GM21360 (cell line): ENCODE data around the gene HRG.
A peak's percentile ranks its signal among the peaks of the same experiment; 100 is the strongest.
"Not testable (repeated sequence)": the region's sequence is repeated elsewhere in the genome, so short reads cannot be mapped to it uniquely, and the experiment has no call there.

Experiments used
- ATAC-seq: cut with Tn5 transposase; IDR thresholded peaks from one replicate; pipeline ENCODE4 v1.9.1; 2021; ENCODE audit warnings: mild to moderate bottlenecking, moderate library complexity; ENCODE audit not compliant: unreplicated experiment

Gene HRG

GRCh38 chr3:186665625-186666188 is at the start of gene HRG:
Gene HRG, plus strand, starts transcription at chr3:186666014. Its CDS starts 18 bp downstream, at chr3:186666032.
- ATAC-seq = no peak

GRCh38 chr3:186616299-186616617 is 49.6 kb upstream of the HRG start:
- ATAC-seq = no peak

GRCh38 chr3:186617036-186617946 is 48.5 kb upstream of the HRG start:
- peak; percentile 85 for ATAC-seq

- ATAC-seq = no peak
Observed at GRCh38 chr3:186618318-186618938, 47.4 kb upstream of the HRG start.

DNA sequence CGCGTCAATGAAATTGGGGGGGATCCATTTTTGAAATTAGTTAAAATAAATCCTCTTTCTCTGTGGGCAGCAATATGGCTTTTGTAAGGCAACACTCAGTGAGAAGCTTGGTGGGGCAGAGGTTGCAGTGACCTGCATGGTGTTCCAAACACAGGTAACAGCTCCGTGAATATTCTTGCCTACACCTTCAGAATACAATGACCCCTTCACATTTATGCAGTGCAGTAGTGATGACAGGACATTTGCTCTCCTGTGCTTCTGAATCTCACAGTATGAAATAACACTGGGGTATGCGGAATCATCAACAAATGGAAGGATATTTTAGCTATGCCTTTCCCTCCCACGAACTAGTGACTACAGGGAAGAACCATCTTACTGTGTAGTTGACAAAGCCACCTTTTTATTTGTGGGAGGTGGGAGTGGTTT is 46.0 kb upstream of the HRG start:
- ATAC-seq = no peak

- no peak for ATAC-seq
Observed at GRCh38 chr3:186620213-186621092, 45.4 kb upstream of the HRG start.

- ATAC-seq = no peak
Observed at GRCh38 chr3:186621894-186622650, 43.7 kb upstream of the HRG start.

DNA sequence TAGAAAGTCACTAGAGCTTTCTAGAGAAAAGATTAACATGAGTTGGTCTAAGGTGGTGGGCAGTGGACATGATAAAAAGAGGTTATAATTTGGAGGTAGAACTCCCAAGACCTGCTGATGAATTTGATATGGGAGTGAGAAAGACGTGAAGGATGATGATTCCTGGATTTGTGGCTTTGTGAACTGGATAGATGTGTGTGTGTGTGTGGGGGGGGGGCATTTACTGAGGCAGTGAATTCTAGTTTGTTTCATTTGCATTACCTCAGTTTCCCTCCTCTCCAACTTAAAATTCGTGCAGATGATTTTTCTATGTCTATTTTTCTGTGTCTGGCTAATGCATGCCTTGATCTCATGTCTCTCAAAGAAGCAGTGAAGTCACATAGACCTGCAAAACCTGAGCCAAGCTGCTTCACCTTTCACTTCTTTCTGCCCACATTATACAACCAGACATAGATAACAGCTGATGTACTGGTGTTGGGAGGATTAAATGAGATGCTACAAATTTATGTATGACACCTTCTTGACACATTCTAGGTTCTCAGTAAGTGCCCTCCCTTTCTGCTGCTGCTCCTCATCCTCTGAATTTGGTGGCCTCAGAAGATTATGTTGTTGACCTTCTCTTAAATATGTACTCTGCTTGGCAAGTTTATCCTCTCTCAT is 43.0 kb upstream of the HRG start:
- ATAC-seq = no peak

GRCh38 chr3:186624598-186624997 is 41.2 kb upstream of the HRG start:
- ATAC-seq = no peak

DNA sequence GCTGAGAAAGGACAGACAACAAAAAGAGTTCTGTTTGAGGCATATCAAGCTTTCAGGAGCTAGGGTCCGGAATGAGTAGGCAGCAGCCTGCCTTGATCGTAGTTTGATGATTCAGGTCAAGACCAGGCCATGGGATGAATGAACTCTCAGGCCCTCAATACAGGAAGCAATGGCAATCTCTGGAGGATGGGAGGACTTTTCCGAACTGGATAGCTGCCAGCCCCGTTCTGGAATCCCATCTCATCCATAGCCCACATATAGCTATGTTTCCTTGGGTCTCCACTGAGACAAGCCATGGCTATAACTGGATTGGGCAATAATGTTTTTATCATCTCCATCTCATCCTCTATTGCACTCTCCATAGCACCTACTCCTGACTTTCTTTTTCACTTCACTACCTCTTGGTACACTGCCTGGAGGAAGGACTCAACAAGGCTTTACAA is 40.2 kb upstream of the HRG start:
- ATAC-seq = no peak

- ATAC-seq = no peak
Observed at GRCh38 chr3:186626254-186626847, 39.5 kb upstream of the HRG start.

GRCh38 chr3:186627852-186628414 is 37.9 kb upstream of the HRG start:
- no peak for ATAC-seq

GRCh38 chr3:186628756-186629155 is 37.1 kb upstream of the HRG start:
- no peak for ATAC-seq

DNA sequence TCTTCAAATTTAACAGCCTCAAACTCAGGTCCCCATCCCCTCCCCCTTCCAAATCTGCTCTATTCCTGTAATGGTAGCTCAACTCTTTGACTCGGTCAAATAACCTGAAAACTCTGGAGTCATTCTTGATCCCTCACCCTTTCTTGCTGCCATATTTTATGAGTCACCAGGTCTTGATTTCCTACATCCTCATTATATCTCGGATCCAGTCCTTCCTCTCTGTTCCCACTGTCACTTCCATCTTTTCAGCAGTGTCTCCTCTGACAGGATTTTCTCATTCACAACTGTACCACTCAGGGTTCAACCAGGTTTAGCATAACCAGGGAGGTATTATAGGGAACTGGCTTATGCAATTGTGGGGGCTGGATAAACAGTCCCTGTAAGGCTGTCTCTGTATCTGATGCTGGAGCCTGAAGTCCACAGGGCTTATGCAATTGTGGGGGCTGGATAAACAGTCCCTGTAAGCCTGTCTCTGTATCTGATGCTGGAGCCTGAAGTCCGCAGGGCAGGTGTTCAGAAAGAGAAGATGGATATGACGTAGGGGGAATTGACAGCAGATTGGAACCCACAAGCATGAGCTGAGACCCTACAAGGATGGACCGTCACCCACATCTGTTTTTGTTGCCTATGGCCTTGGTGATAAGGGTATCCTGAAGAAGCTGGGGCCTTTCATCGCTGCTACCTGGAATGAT is 34.7 kb upstream of the HRG start:
- ATAC-seq = no peak

GRCh38 chr3:186633481-186633880 is 32.3 kb upstream of the HRG start:
- no peak for ATAC-seq

GRCh38 chr3:186634207-186634606 is 31.6 kb upstream of the HRG start:
- not testable (repeated sequence) for ATAC-seq

GRCh38 chr3:186635532-186635931 is 30.3 kb upstream of the HRG start:
- ATAC-seq = no peak

DNA sequence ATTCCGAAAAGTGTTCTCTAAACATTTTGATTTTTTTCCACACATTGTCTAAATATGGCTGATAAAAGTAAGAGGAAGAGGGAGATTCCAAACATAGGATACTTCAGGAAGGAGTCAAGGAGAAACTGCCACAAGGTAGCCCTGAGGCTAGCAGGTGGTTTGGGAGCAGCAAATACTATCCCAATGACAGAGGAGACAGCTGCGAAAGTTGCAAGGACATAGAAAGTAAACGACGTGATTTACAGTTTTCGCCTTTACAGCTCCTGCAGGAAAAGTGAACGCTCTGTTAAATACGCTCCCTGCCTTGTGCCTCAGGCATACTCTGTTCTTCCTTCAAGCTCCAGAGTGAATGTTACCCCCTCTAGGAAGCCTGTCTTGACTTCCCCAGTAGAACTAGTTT is 29.3 kb upstream of the HRG start:
- no peak for ATAC-seq
